ENCODE results near the gene PAK5.

DNA sequence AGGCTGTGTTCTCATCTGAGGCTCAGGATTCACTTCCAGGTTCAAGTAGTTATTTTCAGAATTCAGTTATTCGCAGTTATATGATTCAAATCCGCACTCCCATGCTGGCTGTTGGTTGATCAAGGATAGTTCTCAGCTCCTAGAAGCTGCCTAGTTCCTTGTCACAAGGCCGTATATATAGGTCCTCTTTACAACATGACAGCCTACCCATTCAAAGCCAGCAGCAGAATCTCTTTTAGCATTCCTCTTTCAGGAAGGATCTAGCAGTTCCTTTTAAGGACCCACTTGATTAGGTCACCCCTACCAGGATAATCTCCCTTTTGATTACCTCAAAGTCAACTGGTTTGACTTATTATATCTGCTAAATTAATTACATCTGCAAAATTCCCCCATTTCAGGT is 348.2 kb downstream of the PAK5 start:
- TF ChIP-seq EZH2 (IDR thresholded peaks at IDR 0.05; ENCODE audit: low read depth), result no peak
- TF ChIP-seq, protein P1, sequence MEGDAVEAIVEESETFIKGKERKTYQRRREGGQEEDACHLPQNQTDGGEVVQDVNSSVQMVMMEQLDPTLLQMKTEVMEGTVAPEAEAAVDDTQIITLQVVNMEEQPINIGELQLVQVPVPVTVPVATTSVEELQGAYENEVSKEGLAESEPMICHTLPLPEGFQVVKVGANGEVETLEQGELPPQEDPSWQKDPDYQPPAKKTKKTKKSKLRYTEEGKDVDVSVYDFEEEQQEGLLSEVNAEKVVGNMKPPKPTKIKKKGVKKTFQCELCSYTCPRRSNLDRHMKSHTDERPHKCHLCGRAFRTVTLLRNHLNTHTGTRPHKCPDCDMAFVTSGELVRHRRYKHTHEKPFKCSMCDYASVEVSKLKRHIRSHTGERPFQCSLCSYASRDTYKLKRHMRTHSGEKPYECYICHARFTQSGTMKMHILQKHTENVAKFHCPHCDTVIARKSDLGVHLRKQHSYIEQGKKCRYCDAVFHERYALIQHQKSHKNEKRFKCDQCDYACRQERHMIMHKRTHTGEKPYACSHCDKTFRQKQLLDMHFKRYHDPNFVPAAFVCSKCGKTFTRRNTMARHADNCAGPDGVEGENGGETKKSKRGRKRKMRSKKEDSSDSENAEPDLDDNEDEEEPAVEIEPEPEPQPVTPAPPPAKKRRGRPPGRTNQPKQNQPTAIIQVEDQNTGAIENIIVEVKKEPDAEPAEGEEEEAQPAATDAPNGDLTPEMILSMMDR (conservative IDR thresholded peaks at IDR 0.05), result no peak

All from PC-9 (cell line).